GM12872 (cell line): Measurements from ENCODE around the gene MLH3.

Experiments used
- TF ChIP-seq, protein P1 (sequence below): IDR thresholded peaks from 3 replicates; pipeline ENCODE4 v1.5.1; 2011; ENCODE audit warnings: low read depth, mild to moderate bottlenecking, low read length, moderate library complexity; ENCODE audit not compliant: insufficient read depth

The MLH3 gene

DNA sequence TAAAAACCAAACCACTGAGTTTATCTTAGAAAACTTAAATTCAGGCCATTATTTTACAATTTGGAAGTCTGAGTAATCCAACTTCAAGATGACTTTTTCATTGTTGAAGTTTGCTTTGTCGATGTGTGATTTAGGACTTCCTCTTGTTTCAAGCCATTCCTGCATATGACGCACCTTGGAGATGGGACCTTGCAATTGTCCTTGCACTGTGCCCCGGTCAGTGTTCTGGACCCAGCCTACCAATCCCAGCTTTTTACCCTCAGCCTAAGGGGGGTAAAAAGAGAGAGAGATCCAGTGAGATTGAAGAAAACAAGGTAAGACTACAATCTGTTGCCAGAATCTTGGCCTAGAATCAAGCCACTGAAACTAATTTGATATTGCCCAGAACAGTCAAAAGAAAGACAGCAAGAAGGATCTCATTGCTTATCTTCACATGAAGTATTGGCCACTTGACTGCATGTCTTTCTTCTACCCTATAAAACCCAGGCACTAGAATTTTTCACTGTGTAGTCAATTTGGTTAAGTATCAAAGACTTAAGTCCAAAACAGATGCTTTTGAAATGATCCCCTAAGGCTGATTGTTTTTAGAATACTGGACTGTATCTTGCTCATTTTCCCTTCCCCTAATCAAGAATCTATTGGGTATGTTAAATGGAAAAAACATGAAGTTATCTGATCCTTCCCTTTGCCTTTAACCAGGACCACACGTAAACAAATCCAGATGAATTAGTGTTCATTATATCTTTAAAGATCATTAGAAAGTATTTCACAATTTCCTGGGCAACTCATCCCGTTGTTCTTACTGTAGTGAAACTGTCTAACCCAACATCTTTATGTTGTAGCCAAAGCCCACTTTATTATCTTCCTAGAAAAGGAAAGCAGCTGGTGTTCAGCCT is 2.4 kb upstream of the MLH3 start:
- TF ChIP-seq, protein P1, sequence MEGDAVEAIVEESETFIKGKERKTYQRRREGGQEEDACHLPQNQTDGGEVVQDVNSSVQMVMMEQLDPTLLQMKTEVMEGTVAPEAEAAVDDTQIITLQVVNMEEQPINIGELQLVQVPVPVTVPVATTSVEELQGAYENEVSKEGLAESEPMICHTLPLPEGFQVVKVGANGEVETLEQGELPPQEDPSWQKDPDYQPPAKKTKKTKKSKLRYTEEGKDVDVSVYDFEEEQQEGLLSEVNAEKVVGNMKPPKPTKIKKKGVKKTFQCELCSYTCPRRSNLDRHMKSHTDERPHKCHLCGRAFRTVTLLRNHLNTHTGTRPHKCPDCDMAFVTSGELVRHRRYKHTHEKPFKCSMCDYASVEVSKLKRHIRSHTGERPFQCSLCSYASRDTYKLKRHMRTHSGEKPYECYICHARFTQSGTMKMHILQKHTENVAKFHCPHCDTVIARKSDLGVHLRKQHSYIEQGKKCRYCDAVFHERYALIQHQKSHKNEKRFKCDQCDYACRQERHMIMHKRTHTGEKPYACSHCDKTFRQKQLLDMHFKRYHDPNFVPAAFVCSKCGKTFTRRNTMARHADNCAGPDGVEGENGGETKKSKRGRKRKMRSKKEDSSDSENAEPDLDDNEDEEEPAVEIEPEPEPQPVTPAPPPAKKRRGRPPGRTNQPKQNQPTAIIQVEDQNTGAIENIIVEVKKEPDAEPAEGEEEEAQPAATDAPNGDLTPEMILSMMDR = no peak

DNA sequence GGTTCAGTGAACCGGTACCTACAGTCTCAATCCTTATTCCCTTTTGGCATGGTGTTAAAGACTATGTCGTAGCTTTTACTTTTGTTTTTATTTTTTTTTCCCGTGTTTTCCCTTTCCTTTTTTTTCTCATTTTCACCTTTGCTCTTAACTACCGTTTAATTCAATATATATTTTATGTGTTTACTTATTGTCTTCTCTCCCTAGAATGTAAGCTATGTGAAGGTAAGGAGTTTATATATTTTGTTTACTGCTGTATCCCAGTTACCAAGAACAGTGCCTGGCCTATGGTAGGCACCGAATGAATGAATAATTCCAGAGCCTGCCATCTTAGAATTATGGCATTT is 261 bp upstream of the MLH3 start:
- TF ChIP-seq, protein P1 = no peak

- TF ChIP-seq, protein P1 = no peak
Observed at GRCh38 chr14:75049731-75050201, 1.5 kb downstream of the MLH3 start.

DNA sequence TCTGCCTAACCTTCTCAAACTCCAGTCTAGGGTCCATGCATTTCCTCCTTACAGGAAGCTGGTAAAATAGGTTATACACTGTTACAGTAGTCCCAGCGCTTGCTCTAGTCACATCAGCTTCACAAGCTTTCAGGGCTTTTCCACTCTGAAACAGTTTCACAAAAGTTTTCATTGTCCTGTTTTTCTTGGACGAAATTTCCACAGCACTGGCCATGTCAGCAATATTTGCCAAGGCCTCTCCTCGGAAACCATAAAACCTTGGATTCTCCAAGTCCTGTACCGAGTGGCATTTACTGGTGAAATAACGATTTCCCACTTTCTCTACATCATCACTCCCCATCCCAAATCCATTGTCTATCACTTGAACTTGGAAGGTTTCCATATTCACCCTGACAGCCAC is 2.1 kb downstream of the MLH3 start:
- TF ChIP-seq, protein P1 = no peak

DNA sequence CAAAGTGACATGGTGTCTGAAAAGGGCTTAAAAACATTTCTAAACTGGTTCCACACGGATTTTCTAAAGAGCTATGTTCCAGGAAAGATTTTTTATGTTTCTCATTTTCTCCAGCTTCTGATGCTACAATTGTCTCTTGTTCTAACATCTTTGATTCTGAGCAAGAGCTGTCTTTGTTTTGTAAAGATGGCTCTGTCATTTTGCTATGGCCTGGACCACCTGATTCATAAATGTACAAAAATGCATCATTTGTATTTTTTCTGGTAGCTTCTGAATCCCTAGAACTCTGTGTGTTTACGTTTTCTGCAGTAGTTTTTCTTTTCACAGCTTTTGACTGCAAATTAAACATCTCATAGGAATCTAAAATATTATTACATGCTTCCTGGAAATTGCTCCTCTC is 3.2 kb downstream of the MLH3 start:
- TF ChIP-seq, protein P1 = no peak

DNA sequence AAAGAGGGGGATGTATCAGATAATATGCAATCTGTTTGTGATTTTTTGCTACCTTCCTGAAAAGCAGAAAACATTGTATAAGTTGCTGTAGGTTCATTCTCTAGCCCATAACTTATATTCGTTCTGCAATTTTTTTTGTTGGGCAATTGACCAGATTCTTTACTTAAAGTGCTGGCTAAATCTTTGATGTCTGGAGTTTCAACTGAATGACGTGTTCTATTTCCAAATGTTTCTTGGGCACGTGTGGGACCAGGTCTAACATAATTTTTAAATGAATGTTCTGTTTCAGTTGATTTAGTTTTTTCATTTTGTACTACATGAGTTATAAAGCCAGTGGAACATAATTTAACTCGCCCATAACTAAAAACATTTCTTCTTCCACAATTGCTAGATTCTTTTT is 3.8 kb downstream of the MLH3 start:
- TF ChIP-seq, protein P1 = no peak

GRCh38 chr14:75046899-75047298 is 4.4 kb downstream of the MLH3 start:
- TF ChIP-seq, protein P1 = no peak
